ENCODE measurements around the gene POC1B. TPM values are rescaled to one million over a fixed set of nuclear protein-coding genes. Genes with fewer than 3 reads are reported as not detected.
A peak's percentile ranks its signal among the peaks of the same experiment; 100 is the strongest.
"Not testable (repeated sequence)": the region's sequence is repeated elsewhere in the genome, so short reads cannot be mapped to it uniquely, and the experiment has no call there.

The POC1B gene
- total RNA-seq, 1 donor from 2014 or later: 15.2 TPM

- no peak for TF ChIP-seq CTCF (conservative IDR thresholded peaks at IDR 0.05)
- H3K4me1 Mint-ChIP-seq: peaks cover 17% of the 10 kb centered on the region
- DNase-seq (ENCODE audit: low read depth, low spot score): no peak
- no peaks in the 10 kb centered on the region for H3K36me3 Mint-ChIP-seq (ENCODE audit: low read depth)
- H3K4me3 Mint-ChIP-seq: no peak overlapping the region
- no peaks in the 10 kb centered on the region for H3K9me3 Mint-ChIP-seq
- peak overlapping the region; percentile 0 for H3K27ac Mint-ChIP-seq (ENCODE audit: unreplicated experiment)
- H3K27me3 Mint-ChIP-seq (ENCODE audit: low read depth): no peaks in the 10 kb centered on the region
Measured at GRCh38 chr12:89461190-89461589, 64.7 kb downstream of the POC1B start.

GRCh38 chr12:89459279-89459678 is 66.6 kb downstream of the POC1B start:
- TF ChIP-seq CTCF (conservative IDR thresholded peaks at IDR 0.05): peak; percentile 54
- H3K27ac Mint-ChIP-seq (ENCODE audit: unreplicated experiment); H3K27me3 Mint-ChIP-seq (ENCODE audit: low read depth); H3K36me3 Mint-ChIP-seq (ENCODE audit: low read depth); H3K9me3 Mint-ChIP-seq; H3K4me3 Mint-ChIP-seq; DNase-seq (ENCODE audit: low read depth, low spot score): not testable (repeated sequence)
- peaks cover 26% of the 10 kb centered on the region for H3K4me1 Mint-ChIP-seq

DNA sequence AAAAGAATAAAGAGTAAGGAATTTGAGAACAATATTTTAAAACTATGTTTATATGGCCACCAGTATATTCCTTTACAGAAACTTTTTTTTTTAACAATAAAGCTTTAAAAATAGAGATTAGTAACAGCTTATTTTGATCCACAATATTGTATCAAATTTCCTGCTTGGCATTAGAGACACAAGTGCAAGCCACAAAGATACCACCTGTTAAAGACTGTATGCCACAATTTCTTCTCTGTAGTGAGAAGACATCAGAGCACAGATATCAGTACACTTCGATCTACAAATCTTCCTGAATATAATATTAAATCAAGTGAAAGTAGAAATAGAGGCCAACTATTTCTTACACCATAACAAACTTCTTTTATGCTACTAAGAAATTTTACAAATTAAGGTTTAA is 69.3 kb downstream of the POC1B start:
- DNase-seq (ENCODE audit: low read depth, low spot score): no peak
- Mint-ChIP-seq H3K27me3 (ENCODE audit: low read depth) (no peaks in the 10 kb centered on the region), H3K27ac (ENCODE audit: unreplicated experiment) (no peak overlapping the region), H3K9me3 (no peaks in the 10 kb centered on the region), H3K4me1 (peaks cover 45% of the 10 kb centered on the region), H3K36me3 (ENCODE audit: low read depth) (no peaks in the 10 kb centered on the region), H3K4me3 (no peak overlapping the region)
- TF ChIP-seq CTCF (conservative IDR thresholded peaks at IDR 0.05): no peak

GRCh38 chr12:89454080-89454848 is 71.6 kb downstream of the POC1B start:
- TF ChIP-seq CTCF (conservative IDR thresholded peaks at IDR 0.05): no peak
- Mint-ChIP-seq H3K27ac (ENCODE audit: unreplicated experiment) (peak overlapping the region; percentile 80), H3K4me3 (peak overlapping the region; percentile 61), H3K36me3 (ENCODE audit: low read depth) (no peaks in the 10 kb centered on the region), H3K9me3 (no peaks in the 10 kb centered on the region), H3K4me1 (peaks cover 49% of the 10 kb centered on the region), H3K27me3 (ENCODE audit: low read depth) (no peaks in the 10 kb centered on the region)
- DNase-seq (ENCODE audit: low read depth, low spot score): no peak

DNA sequence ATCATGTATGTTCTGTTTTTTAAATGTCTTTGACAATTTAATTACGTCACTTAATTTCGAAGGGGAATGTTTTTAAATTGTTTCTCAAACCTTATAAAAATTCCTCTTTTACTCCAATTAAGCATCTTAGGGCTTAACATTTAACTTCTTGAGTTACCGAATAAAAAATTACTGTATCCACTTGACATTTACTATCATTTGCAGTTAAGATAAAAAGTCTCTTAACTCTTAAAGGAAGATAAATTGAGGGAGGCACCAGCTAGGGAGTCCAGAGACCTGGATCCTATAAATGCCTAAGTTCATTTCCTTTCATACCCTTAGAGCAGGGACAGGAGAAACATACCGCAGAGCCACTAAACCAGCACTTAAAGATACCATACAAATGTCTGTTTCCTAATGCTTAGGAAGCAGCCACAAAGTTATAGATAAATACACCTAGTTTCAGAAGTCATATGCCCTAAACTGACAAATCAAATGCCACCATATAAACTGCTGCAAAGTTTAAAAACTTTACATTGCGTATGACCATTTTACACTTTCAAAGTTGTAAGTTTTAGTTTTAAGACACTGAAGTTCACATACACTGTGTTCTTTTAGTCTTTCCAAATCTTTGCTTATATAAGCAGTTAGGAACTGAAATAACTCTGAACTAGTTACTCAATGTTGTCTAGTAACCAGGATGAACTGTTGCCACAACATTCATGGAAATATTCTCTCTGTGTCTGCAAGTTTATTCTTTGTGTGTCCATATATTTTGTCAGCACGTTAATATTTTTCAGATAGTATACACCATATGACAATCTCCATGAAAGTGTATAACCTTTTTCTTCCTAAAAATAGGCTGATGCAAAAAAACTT is 72.5 kb downstream of the POC1B start:
- H3K27ac Mint-ChIP-seq (ENCODE audit: unreplicated experiment): no peak overlapping the region
- no peak for DNase-seq (ENCODE audit: low read depth, low spot score)
- H3K27me3 Mint-ChIP-seq (ENCODE audit: low read depth): no peaks in the 10 kb centered on the region
- H3K36me3 Mint-ChIP-seq (ENCODE audit: low read depth): no peaks in the 10 kb centered on the region
- TF ChIP-seq CTCF (conservative IDR thresholded peaks at IDR 0.05): no peak
- H3K4me1 Mint-ChIP-seq: peaks cover 49% of the 10 kb centered on the region
- H3K4me3 Mint-ChIP-seq: peak overlapping the region; percentile 44
- no peaks in the 10 kb centered on the region for H3K9me3 Mint-ChIP-seq
